H1 (cell line): ENCODE data around the gene CAMTA1.

ENCODE experiments used
- CREB1 ChIP-seq: IDR thresholded peaks from 2 replicates; pipeline ENCODE4 v1.6.1; 2012; ENCODE audit warnings: inconsistent platforms
- GTF2F1 ChIP-seq: IDR thresholded peaks from 2 replicates; pipeline ENCODE4 v1.6.1; 2012; ENCODE audit warnings: low read depth, low read length, improper control_type of control experiment, borderline replicate concordance
- POLR2AphosphoS5 ChIP-seq: IDR thresholded peaks from 2 replicates; pipeline ENCODE4 v1.6.1; 2011; ENCODE audit warnings: low read depth, low read length
- TCF12 ChIP-seq: IDR thresholded peaks from 2 replicates; pipeline ENCODE4 v1.6.1; 2011; ENCODE audit warnings: low read depth, mild to moderate bottlenecking, low read length

DNA sequence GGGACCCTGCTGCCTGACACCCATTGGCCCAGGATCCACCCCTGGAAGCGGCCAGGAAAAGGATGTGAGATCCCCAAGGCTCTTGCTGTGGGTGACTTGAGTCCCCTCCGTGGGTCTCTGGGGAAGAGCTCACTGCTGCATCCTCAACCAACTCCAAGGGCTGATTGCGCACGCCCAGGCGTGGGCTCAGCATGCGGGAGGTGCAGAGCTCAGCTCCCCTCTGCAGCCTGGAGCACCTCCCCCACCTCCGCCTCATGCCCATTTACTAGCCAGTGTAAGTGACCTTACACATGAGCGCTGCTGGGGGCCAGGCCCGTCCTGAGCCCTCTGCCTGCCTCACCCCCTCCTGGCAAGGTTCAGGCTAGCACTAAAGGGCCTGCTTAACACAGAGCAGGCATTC is 847.4 kb downstream of the CAMTA1 start:
- no peak for TF ChIP-seq CREB1
- TF ChIP-seq POLR2AphosphoS5 = no peak
- TF ChIP-seq TCF12 = no peak
- no peak for TF ChIP-seq GTF2F1
